NCI-H69 (cell line): Measurements from ENCODE around the gene C12orf60.
"Not testable (repeated sequence)": the region's sequence is repeated elsewhere in the genome, so short reads cannot be mapped to it uniquely, and the experiment has no call there.

Experiments used
- DNase-seq: peaks from one replicate; lab custom pipeline; 2025; lab: John Stamatoyannopoulos, UW

The C12orf60 gene, protein sequence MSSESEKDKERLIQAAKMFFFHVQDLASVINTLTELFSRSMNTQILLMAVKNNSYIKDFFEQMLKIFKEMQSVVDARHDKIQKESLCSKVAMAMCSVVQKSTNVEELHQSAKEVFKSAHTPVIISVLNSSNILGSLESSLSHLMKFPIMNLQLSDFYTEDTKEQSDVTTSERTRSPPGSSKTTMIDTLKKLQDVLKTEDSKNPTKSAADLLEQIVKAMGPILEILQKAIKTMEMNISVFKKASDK

DNA sequence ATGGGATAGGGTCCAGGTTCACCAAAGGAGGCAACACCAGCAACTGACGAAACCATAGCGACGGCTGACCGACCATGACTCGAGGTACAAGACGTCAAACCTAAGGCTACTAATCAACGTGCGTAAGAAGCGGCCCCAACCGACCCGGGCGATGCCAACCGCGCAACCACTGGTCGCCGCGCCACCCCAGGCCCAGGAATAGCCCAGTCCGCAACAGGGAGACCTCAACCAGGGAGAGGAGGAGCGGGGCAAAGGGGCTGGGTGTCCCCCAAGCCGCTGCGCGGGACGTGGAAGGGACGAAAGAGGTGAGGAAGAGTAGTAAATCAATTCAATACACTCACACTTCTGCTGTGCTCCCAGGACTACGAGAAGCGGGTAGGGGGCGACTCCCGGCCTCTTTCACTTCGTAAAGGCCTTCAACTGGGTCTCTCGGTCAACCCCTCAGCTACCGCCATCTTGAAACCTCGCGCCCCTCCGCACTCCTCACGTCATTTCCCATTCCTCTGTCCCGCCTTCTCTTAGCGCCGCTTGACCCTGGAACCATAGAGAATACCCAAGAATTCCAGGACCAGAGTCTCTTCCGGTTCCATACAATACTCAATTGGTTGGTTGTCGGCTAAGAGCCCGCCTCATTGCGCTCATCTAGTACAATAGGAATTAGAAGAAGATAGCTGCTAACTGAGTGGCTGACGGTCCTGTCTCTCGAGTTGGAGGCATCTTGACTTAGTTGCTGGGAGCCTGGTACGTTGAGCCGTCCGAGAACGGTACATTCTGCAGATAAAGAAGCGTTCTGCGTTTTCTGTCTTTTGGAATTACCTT, at the start of gene C12orf60, which contains the start of gene WBP11:
Gene C12orf60, plus strand, starts transcription at position 660 of the 819 bp plus-strand sequence. CDS start 19,266 bp downstream, outside the sequence.
Gene WBP11, minus strand, starts transcription at position 468 of the 819 bp plus-strand sequence. CDS start 2,095 bp downstream, outside the sequence.
- peak; percentile 98 for DNase-seq

DNA sequence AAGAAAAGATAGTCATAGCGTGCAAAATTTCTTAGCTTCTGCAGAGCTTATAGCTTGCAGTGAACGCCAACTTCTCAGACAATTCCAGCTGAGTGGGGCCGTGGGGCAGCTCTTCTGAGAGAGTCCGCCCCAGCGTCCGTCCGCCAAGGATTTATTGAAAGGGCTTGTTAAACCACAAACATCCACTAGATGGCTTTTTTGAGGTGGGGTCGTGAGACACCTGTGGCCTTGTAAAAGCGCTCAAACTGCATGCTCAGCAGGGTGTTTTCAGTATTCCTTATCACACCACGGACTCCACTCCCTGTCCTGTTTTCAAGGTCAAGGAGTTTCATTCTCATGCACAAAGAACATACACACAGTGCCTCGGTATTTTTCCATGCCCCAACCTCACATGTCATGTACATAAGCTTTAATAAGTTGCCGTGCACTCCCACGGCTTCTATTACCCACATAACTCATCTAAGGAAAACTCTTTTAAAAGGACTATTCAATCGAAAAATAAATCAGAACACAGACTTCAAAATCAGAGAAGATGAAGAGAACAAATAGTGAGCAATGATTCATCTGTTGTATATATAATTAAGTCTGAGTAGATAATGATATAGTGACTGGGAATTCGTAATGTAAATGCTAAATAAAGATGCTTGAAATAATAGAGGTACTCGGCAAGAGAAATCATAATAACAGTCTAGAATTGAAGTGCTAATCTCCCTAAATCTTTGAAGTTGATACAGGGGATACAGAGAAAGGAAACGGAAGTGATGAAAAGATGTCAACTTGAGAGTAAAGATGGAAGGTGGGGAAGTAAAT, 46.9 kb upstream of the C12orf60 start:
- peak; percentile 81 for DNase-seq

DNA sequence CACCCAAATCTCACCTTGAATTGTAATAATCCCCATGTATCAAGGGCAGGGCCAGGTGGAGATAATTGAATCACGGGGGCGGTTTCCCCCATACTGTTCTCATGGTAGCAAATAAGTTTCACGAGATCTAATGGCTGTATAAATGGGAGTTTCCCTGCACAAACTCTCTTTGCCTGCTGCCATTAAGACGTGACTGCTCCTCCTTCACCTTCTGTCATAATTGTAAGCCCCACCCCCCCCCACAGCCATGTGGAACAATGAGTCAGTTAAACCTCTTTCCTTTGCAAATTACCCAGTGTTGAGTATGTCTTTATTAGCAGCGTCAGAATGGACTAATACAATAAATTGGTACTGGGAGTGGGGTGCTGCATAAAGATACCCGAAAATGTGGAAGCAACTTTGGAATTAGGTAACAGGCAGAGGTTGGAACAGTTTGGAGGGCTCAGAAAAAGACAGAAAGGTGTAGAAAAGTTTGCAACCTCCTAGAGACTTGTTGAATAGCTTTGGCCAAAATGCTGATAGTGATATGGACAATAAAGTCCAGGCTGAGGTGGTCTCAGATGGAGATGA, 43.7 kb upstream of the C12orf60 start:
- DNase-seq = not testable (repeated sequence)

DNA sequence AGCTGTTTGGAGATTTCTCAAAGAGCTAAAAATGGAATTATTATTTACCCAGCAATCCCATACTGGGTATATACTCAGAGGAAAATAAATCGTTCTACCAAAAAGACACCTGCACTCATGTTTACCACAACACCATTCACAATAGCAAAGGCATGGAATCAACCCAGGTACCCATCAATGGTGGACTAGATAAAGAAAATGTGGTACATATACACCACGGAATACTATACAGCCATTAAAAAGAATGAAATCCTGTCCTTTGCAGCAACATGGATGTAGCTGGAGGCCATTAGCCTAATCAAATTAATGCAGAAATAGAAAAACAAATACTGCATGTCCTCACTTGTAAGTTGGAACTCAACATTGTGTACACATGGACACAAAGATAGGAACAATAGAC, 38.1 kb upstream of the C12orf60 start:
- no peak for DNase-seq

DNA sequence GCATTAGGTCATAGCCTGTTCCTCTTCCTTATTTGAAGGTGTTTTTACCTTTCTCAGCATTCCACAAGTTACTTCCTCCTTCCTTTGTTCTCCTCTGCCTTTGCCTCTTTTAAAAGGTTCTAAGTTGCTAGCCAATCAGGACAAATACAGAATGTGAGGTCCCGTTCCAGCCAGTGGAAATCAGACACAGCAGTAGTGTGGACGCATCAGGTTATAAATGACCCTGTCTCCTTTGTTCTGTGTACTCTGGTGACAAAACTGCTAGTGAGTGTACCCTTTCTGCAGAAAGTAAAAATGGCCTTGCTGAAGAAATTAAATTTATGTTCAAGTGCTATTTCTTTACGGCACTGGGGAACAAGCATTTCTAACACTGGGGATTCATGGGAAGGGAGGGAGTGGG, 37.5 kb upstream of the C12orf60 start:
- DNase-seq = not testable (repeated sequence)

DNA sequence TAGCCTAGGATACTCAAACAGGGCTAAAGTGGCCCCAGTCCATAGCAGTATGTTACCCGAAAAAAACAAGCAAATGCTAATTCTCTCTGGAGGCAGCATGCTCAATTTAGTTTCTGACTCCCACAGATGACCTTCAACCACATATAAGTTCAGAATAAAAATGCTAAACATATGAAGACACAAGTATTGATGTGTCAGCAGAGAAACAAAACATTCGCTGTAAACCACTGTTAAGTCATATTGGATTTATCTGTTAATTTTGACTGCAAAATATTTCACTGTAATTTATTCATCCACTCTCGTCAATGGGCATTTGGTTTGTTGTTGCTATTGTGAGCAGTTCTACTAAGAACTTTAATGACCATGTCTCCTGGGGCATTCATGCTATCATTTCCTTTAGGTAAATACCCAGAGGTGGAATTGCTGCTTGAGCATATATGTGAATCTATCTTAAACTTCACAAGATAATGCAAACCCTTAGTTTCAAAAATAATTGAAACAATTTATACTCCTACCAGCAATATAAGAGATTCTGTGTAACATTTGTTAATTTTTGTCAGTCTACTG, 36.7 kb upstream of the C12orf60 start:
- DNase-seq = peak; percentile 0

DNA sequence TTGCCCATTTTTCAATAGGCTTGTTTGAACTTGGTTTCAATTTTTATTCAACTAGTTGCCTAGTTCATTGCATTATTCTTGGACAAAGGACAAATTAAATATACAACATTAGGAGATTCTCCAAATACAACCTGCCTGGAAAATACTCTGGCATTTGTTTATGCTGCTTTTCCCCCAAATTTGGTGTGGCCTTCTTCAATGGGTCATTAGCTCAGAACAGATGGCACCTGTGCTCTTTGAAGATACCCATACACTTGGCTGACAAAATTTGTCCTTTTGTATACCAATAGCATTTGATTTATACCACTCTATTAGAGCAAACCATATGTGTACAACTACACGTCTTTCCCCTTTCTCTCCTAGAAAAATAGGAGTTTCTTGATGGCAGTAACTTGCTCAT, 35.9 kb upstream of the C12orf60 start:
- no peak for DNase-seq

DNA sequence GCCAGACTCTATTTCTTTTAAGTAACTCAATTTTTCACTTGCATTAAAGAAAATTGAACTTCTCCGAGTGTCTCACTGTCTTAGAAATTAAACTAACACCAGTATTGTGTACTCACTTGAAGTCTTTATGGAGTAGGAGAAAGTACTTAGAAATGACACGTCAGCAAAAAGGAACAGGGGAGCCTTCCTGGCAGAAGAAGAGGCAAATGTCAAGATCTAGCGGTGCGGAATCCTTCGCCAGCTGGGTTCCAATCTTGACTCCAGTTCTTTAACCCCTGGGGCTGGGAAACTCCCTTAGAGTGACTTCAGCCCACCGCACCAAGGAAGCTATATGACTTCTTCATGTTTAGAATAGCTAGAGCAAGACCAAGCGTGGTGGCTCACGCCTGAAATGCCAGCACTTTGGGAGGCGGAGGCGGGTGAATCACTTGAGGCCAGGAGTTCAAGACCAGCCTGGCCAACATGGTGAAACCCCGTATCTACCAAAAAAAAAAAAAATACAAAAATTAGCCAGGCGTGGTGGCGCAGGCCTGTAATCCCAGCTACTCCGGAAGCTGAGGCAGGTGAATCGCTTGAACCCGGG, 34.6 kb upstream of the C12orf60 start:
- no peak for DNase-seq

DNA sequence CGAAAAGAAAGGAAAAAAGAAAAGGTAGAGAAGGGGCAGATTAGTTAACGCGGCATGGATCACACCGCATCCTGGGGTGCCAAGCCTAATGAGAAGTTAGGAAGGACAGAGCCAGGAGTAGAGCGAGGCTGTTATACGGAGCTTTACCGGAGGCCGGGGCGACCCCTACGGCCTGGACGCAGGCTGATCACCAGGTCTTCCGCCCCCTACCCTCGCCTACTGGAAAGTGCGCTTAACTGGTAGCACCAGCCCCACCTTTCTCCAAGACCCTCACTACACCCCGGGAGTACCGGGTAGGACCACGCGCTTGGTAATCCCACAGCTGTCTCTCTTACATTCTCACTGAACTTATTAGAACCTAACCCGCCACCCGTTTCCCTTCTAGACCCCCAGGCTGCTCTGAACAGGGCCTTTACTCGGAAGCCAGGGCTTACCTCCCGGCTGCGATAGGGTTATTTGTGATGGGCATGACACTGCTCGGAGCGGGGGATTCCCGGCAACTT, 34.0 kb upstream of the C12orf60 start:
- peak; percentile 54 for DNase-seq

DNA sequence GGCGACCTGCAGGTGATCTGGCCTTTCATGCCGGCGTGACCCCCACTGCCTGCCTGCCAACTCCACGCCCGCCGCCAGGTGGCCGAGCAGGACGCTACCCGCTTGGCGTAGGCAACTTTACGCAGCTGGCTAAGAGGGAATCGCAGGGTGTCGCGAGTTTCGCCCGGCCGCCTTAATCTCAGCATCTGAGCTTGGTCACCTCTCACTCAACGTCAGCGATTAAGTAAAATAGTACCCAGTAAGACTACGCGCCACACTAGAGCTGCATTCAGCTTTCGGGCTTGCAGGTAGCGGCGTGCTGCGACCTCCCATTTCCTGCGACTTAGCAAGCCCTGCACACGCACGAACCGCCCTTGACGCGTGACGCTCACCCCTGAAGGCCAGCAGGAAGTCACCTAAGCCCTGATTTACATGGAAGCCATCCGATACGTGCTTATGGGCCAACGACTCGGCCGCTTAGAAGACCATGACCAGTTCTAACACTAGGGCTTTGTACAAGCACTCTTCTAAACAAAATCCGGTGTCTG, 33.4 kb upstream of the C12orf60 start:
- peak; percentile 81 for DNase-seq

DNA sequence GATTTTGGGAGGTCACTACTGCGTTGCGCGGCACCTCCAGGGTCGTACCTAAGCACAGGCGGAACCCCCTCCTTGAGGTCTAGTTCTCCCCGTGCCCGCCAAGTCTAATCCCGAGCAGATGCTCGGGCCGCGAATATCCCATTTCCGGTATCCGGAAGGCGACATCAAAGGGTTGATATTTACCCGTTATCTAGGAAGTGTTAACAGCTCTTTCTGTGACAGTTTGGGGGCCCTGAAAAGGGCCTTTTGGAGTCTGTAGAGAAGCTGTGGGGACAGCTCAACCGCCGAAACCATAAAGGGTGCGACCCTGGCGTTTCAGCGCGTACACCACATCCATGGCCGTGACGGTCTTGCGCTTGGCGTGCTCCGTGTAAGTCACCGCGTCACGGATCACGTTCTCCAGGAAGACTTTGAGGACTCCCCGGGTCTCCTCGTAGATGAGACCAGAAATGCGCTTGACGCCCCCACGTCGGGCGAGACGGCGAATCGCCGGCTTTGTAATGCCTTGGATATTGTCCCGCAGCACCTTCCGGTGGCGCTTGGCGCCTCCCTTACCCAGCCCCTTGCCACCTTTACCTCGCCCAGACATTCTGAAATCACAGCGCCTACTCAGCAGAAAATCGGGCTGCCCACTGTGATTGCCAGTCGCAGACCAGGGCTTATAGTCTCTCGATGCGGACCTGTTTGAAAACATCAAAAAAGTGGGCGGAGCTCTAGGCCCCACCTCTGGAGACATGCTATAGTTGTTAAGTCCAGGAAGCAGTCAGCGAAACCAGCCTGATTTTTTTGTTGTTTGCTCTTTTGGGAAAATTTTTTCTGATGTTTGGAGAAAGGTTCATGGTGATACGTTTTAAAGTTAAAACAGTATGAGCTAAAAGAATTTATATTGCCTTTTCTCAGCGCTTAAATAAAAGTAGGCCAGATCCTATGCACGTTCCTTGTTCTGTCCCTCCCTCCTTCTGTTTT, 32.7 kb upstream of the C12orf60 start:
- DNase-seq = peak; percentile 92

DNA sequence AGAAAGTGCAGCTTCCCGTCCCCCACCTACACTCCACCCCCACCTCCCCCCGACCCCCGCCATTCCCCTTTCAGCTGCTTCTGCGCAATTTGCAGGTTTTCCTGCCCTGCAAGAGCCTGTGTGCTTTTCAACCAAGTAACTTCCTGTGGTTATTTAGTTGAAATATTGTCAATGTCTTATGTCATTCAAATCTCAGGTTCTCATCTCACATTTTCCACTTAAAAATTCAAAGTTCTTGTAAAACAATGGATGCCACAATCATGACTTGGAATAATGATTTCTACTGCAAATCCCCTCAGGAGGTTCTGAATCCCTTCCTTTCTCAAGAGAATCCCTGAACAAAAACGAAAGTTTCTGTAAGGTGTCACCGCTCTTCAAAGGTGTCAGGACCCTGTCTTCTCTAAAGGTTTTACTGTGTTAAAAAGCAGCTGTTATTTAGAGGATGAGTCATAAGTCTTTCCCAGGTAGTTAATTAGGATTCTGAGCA, 31.8 kb upstream of the C12orf60 start:
- peak; percentile 49 for DNase-seq

DNA sequence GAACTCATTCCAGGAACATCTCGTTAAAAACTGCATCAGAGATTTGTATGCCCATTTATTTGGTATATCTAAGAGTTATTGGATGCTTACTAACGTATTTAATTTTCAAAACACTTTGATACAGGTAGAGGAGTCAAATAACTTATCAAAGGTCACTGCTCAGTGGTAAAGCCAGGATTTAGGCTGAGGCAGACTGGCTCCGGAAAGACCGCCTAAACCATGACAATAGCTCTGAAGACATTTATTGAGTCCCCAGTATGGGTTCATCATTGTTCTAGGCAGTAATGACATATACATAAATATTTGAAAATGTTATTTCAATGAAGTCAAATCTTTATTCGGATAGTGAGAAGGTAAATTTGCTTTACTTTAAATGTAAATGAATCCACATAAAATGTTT, 30.5 kb upstream of the C12orf60 start:
- DNase-seq = peak; percentile 36

DNA sequence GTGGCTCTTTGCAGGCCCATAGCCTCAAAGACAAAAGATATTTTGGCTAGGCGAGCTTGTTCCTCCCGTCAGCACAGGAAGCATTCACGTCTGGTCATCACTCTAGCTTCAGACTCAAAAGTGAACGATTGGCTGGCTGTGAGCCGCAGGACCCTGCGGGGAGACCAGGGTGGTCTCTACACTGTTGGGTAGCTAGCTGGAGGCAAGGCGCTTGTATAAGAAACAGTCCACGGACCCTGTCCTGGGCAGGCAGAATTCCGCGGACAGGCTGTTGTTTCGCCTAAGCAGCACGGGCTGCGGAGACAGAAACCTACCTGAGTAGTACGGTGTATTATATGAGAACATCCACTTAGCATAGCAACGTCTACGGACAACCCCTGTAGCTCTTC, 29.8 kb upstream of the C12orf60 start:
- DNase-seq = peak; percentile 80

DNA sequence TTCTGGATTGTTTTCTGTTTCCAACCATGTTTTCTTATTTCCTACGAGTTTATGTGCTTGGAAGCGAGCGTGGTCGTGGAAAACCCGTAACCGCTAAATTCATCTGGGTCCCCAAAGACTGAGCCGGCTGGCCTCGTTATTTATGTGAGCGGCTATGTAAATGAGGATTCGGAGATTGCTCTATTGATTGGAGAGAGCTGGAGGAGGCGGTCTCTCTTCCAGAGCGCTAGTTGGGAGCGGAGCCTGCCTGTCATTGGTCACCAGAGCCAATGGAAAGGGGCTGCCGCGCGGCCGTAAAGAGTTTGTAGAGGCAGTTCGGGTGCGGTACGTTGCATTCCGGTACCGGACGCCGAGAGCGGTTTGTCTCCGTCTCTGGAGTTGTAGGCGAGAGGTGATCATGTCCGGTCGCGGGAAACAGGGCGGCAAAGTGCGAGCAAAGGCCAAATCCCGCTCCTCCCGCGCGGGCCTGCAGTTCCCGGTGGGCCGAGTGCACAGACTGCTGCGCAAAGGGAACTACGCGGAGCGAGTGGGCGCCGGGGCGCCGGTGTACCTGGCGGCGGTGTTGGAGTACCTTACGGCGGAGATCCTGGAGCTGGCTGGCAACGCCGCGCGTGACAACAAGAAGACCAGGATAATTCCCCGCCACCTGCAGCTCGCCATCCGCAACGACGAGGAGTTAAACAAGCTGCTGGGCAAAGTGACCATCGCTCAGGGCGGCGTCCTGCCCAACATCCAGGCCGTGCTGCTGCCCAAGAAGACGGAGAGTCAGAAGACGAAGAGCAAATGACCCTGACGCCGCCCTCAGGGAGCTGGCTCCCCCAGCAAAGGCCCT, 29.2 kb upstream of the C12orf60 start:
- DNase-seq = peak; percentile 96

DNA sequence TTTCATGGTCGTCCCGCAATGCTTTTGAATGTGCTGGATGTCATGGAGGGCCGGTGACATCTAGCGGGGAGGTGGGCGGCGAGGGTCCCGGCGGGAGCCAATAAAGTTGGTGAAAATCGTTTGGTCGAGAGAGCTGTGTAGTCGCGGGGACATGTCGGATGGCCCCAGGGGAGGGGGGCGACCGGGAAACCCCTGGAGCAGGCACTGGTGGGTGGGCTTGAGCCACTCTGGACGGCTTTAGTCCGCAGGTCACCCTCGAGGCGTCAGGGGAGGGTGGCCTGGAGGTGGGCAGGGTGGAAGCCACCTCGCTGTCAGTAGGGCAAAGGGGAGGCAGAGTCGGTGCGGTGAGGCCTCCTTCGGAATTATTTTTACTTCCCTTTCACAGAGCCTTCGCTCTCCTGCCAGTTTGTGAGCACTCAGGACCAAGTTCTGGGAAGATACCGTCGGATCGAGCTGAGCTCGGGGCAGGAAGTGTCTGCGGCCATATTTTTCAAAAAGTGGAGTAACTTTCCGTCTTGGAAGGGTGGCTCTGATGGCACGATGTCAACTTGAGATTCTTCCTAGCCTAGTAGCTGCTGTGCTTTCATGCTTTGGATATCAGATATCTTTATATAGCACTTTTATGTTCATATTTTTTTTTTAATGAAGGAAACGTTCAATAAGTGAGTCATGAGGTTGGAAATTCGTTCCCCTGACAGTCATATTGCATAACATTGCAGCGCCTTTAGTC, 28.4 kb upstream of the C12orf60 start:
- DNase-seq = peak; percentile 49

DNA sequence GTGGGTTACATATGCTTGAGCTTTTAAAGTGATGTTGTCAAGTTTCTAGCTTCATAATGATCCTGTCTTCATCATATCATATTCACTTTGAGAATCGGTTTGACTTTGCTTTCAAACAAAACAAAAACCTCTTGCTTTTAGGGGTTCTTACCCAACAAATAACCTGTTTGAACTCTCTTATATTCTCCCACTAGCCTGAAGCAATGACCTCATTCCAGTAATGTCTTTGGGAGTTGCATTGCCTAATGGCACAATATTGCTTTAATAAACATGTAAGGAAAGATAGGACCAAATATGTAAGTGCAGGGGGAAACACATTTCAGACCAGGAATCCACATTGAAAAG, 27.9 kb upstream of the C12orf60 start:
- peak; percentile 12 for DNase-seq
